CD4-positive, alpha-beta T cell treated with Interleukin-2 at 100 ng/mL for 4 hours (primary cell): ENCODE measurements around the gene CAPNS1.
A peak's percentile ranks its signal among the peaks of the same experiment; 100 is the strongest.
"Not testable (repeated sequence)": the region's sequence is repeated elsewhere in the genome, so short reads cannot be mapped to it uniquely, and the experiment has no call there.

Experiments
- DNase-seq: peaks from one replicate; pipeline ENCODE4 v3.0.0-alpha.2; 2020; ENCODE audit warnings: low spot score

Gene CAPNS1

GRCh38 chr19:36114721-36115452, 25.0 kb upstream of the CAPNS1 start, which contains the start of gene POLR2I:
POLR2I (minus strand) TSS chr19:36114875; CDS start chr19:36114856, 19 bp downstream.
- DNase-seq = peak; percentile 100

- peak; percentile 92 for DNase-seq
Observed at GRCh38 chr19:36115453-36116343, 24.2 kb upstream of the CAPNS1 start, which contains the start of gene TBCB. TBCB (plus strand) TSS chr19:36115468; CDS start chr19:36115561, 93 bp downstream.

DNA sequence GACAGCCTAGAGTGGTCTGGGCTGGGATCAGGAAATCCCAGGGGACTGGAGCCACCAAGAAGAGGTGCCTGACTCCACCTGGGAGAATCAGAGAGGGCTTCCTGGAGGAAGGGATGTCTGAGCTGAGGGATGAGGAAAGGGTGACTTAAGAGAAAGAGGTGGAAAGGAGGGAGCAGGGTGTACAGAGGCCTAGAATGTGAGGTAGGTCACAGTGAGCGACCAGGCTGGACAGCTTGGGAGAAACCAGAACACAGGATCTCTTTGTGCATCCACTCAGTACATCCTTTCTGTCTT, 23.6 kb upstream of the CAPNS1 start:
- no peak for DNase-seq

GRCh38 chr19:36120092-36120983, 19.5 kb upstream of the CAPNS1 start:
- DNase-seq = no peak

GRCh38 chr19:36120984-36121358, 18.9 kb upstream of the CAPNS1 start:
- DNase-seq = no peak

DNA sequence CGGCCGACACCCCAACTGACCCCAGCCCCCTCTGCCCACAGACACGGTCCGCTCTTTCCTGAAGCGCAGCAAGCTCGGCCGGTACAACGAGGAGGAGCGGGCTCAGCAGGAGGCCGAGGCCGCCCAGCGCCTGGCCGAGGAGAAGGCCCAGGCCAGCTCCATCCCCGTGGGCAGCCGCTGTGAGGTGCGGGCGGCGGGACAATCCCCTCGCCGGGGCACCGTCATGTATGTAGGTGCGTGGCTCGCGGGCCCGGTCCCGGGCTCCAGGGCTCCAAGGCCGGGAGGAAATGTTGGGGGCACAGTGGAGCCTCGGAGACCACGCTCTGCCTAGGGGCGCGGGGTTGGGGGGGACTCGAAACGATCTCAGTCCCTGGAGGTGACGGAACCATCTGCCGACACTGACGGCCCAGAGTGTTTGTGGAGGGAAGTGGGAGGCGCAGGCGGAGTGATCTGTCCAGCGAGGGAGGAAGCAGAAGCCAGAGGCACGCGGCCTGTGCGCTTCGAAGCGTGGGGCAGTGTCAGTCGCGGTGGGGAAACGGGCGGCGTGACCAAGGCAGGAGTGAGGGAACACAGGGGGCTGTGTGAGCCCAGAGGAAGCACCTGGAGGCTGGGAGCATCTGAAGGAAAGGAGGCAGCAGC, 18.3 kb upstream of the CAPNS1 start:
- no peak for DNase-seq

- DNase-seq = no peak
Observed at GRCh38 chr19:36125557-36125956, 14.3 kb upstream of the CAPNS1 start.

GRCh38 chr19:36128392-36128736, 11.5 kb upstream of the CAPNS1 start:
- no peak for DNase-seq

DNA sequence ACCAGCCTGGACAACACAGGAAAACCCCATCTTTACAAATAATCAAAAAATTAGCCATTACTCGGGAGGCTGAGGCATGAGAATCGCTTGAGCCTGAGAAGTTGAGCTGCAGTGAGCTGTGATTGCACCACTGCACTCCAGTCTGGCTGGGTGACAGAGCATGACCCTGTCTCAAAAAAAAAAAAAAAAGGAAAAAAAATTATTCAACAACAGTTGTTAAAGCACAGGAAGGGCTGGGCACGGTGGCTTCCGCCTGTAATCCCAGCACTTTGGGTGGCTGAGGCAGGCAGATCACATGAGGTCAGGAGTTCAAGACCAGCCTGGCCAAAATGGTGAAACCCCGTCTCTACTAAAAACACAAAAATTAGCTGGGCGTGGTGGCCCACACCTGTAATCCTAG, 8.6 kb upstream of the CAPNS1 start:
- DNase-seq = peak; percentile 26

GRCh38 chr19:36134867-36135266, 5.0 kb upstream of the CAPNS1 start:
- DNase-seq = not testable (repeated sequence)

GRCh38 chr19:36136964-36137686, 2.7 kb upstream of the CAPNS1 start:
- peak; percentile 11 for DNase-seq

GRCh38 chr19:36139120-36139472, 770 bp upstream of the CAPNS1 start:
- DNase-seq = no peak

DNA sequence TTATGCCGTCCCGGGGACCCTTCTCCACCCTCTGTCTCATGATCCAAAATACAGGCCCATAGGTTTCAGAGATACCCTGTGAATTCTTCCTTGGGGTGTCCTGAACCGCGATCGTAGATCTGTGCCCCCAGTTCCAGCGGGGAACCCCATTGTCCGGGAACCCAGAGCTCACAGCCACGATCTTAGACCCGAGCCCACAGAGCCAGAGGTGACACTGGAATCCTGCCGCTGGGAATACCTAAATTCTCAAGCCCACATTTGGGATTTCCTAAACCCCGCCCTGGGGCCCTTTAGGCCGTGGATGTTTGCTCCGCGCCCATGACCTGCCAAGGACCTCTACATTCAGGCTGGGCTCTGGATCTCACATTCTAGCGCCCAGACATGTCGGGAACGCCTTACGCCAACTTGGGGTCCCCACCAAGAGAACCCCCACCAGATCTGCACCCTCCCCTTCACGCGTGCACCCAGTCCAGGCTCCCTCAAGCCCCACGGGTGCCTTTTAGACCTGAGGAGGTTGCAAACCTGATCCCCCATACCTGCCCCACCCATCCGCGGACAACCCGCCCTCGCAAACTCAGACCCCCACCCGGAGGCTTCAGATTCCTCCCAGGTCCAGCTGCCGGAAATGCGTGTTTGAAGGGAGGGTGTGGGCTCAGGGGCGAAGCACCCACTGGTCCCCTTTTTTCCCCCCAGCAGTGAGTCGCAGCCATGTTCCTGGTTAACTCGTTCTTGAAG, 605 bp downstream of the CAPNS1 start:
- DNase-seq = peak; percentile 22

DNA sequence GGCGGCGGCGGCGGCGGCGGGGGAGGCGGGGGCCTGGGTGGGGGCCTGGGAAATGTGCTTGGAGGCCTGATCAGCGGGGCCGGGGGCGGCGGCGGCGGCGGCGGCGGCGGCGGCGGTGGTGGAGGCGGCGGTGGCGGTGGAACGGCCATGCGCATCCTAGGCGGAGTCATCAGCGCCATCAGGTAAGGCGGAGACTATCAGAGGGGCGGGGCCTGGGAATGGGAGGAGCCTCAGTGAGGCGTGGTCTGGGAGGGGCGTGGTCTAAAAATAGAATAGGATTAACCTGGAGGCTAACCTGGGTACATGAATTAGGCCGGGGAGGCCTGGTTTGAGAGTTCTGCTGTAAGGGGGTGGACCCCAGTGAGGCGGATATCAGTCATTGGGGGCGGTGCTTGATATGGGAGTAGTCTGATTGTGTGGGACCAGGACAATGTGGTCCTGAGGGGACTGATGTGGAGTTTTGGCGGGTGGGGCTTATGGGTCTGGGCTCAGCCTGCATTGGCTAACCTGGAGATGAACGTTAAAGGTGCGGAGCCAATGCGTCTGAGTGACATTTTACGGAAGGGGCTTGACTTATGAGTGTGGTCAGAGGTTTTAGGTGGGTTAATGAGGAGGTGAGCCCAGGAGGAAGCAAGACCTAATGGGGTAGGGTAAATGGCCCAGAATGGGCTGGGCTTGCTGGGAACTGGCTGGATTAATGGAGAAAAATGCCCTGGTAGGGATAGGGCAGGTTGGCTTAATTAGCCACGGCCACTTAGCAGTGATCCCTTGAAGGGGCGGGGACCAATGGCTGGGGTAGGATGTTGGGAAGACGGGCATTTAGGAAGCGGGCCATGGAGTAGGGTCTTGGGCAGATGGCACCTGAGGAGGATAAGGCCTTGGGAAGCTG, 1.4 kb downstream of the CAPNS1 start:
- peak; percentile 94 for DNase-seq

DNA sequence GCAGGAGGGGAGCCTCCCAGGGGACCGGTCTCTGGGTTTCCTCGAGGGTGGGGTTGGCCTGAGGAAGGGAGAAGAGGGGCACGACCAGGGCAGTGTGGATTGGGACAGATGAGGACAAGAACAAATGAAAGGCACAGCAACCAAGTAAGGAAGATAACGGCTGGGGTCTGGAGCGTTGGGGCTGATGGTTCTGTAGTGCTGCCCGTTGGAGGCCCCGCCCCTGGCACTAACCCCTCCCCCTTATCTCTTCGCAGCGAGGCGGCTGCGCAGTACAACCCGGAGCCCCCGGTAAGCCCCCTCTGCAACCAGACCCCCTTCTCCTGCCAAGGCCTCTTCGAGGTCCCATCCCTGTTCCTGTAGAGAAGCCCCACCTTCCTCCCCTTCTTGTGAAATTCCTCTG, 2.2 kb downstream of the CAPNS1 start:
- no peak for DNase-seq

GRCh38 chr19:36142496-36142895, 2.6 kb downstream of the CAPNS1 start:
- DNase-seq = no peak

DNA sequence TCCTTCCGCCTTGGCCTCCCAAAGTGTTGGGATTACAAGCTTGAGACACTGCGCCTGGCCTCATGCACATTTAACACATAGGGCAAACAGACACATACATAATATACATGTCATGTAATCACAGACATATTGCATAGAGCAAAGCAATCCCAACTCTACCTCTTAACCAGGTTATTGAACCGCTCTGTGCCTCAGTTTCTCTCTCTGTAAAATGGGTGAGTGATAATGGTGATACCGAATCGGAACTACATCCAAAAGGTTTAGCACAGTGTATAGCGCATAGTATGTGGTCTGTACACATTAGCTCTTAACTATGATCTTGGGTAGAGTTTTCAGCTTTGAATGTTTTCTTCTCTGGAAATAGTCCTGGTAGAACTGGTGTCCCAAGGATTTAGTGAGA, 4.8 kb downstream of the CAPNS1 start:
- DNase-seq = no peak

GRCh38 chr19:36149673-36150406, 10.0 kb downstream of the CAPNS1 start:
- DNase-seq = no peak

DNA sequence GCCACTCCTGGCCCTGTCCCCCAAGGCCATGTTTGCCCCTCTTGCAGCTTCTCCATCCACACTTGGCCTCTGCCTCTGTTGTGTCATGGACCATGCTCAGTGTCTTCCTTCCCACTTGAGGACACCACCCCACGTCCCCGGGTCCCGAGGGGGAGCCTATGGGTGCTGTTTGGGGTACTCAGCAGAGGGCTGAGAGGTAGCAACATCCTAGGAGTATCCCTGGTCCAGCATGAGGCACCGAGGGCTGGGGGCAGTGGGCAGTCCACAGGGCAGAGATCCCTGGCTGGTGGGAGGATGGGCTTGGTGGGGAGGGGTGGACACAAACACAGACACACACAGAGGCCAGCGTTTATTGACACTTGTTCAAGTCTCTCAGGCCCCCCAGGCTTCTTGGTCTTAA, 10.7 kb downstream of the CAPNS1 start:
- DNase-seq = no peak
